K562 (cell line): ENCODE measurements around the gene MICALL2. TPM values are rescaled to one million over a fixed set of nuclear protein-coding genes. Genes with fewer than 3 reads are reported as not detected.
A peak's percentile ranks its signal among the peaks of the same experiment; 100 is the strongest.

ENCODE experiments used
- ATAC-seq: fragments of 200-7000 bp; cut with Tn5 transposase; 3 replicates; pipeline ENCODE4 v1.9.1; 2020; ENCODE audit warnings: moderate library complexity
- BruUV-seq: library from RNA; stranded (reverse); fragments of 400-500 nt; replicated peaks from 2 replicates; lab custom pipeline; 2021; lab: Mats Ljungman, UMichigan
- CTCF ChIA-PET: fragments of 300-600 bp; formaldehyde crosslinking; extraction: SDS; loops from one replicate; lab custom pipeline; 2021; ENCODE audit warnings: low intra/inter-chr PET ratio; lab: Yijun Ruan, JAX
- POLR2A ChIA-PET: fragments of 300-600, 350-650 bp; sonication (Branson Sonifier 250); formaldehyde crosslinking; extraction: SDS; loops from one replicate; lab custom pipeline; 2021; ENCODE audit warnings: antibody characterized with exemption, inconsistent platforms; lab: Yijun Ruan, JAX
- DNase-seq, 4 experiments: peaks; one replicate each; pipeline versions ENCODE4 v3.0.0 to v3.0.0-alpha.2; 2011 to 2018; ENCODE audit warnings: low spot score in 3 of 4, mixed read lengths in 3 of 4; ENCODE audit errors: extremely low read depth in 1 of 4
- FAIRE-seq: peaks from 2 replicates; lab custom pipeline; 2011; peaks lifted over from hg19 to GRCh38; lab: Jason Lieb, UNC
- H2AFZ ChIP-seq: 2 replicates; pipeline ENCODE4 v1.6.0; 2011; ENCODE audit warnings: low read depth, low read length, control low read depth, inconsistent platforms
- H3K27ac ChIP-seq: fragments of 200-600 bp; 3 replicates; pipeline ENCODE4 v1.8.0; 2011; ENCODE audit warnings: low read depth, mild to moderate bottlenecking, control low read depth, inconsistent platforms, low read length, moderate library complexity, mixed read lengths; ENCODE audit errors: extremely low read depth
- H3K27me3 ChIP-seq, 2 experiments: fragments of 300-600 bp in 1 of 2; 2 replicates in 1 of 2; 3 replicates in 1 of 2; pipeline versions ENCODE4 v1.6.0 to v1.8.0; 2011; ENCODE audit warnings: inconsistent platforms in 2 of 2, low read length in 2 of 2, mild to moderate bottlenecking in 1 of 2, mixed read lengths in 1 of 2, moderate library complexity in 1 of 2; ENCODE audit not compliant: control insufficient read depth in 2 of 2, insufficient read depth in 2 of 2
- H3K36me3 ChIP-seq: fragments of 300-600 bp; 3 replicates; pipeline ENCODE4 v1.8.0; 2011; ENCODE audit warnings: mild to moderate bottlenecking, low read length, inconsistent platforms; ENCODE audit not compliant: control insufficient read depth, insufficient read depth
- H3K4me1 ChIP-seq, 2 experiments: fragments of 200-600 bp in 1 of 2; replicated peaks in 1 of 2; 2 replicates in 1 of 2; 3 replicates in 1 of 2; pipeline versions ENCODE4 v1.5.1 to v1.8.0; 2011; ENCODE audit warnings: inconsistent platforms in 2 of 2, low read length in 2 of 2, mild to moderate bottlenecking in 1 of 2, mixed read lengths in 1 of 2, moderate library complexity in 1 of 2; ENCODE audit not compliant: control insufficient read depth in 2 of 2, insufficient read depth in 2 of 2
- H3K4me2 ChIP-seq: 2 replicates; pipeline ENCODE4 v1.6.1; 2011; ENCODE audit warnings: low read length, control low read depth, inconsistent platforms, mixed read lengths; ENCODE audit not compliant: insufficient read depth
- H3K4me3 ChIP-seq: fragments of 200-600 bp; sonication (generic), shearing (Covaris generic); 2 replicates; pipeline ENCODE4 v1.5.1; 2016; ENCODE audit warnings: control low read depth, inconsistent platforms
- H3K79me2 ChIP-seq: fragments of 200-600 bp; 3 replicates; pipeline ENCODE4 v1.8.0; 2011; ENCODE audit warnings: low read length, inconsistent platforms; ENCODE audit not compliant: control insufficient read depth, insufficient read depth
- H3K9ac ChIP-seq, 2 experiments: 2 replicates each; pipeline versions ENCODE4 v1.6.0 to v1.6.1; 2011; ENCODE audit warnings: low read depth in 2 of 2, low read length in 2 of 2, control low read depth in 1 of 2, inconsistent platforms in 1 of 2, mild to moderate bottlenecking in 1 of 2, mixed read lengths in 1 of 2; ENCODE audit not compliant: insufficient read depth in 1 of 2
- H3K9me1 ChIP-seq: one replicate; pipeline ENCODE4 v1.6.0; 2011; ENCODE audit warnings: inconsistent platforms, mild to moderate bottlenecking, low read length, moderate library complexity; ENCODE audit not compliant: control insufficient read depth, insufficient read depth
- H3K9me3 ChIP-seq: replicated peaks from 2 replicates; pipeline ENCODE4 v1.5.1; 2011; ENCODE audit warnings: low read depth, low read length, inconsistent platforms; ENCODE audit not compliant: control insufficient read depth, insufficient read depth
- H4K20me1 ChIP-seq: replicated peaks from 2 replicates; pipeline ENCODE4 v1.6.1; 2011; ENCODE audit warnings: low read length, inconsistent platforms, mixed read lengths; ENCODE audit not compliant: control insufficient read depth, insufficient read depth
- ATF1 ChIP-seq, 2 experiments: fragments of 450-650 bp in 1 of 2; IDR thresholded peaks; 2 replicates each; pipeline ENCODE4 v1.6.1; 2016; ENCODE audit warnings: missing compliant biosample characterization in 1 of 2, missing genetic modification characterization in 1 of 2
- C11orf30 ChIP-seq: fragments of 450-650 bp; IDR thresholded peaks from 2 replicates; pipeline ENCODE4 v1.6.1; 2016; ENCODE audit warnings: low read depth, mild to moderate bottlenecking
- CBX2 ChIP-seq: fragments of 200-600 bp; sonication (generic); IDR thresholded peaks from one replicate; pipeline ENCODE4 v1.6.1; 2012; ENCODE audit warnings: mild to moderate bottlenecking, low read length, inconsistent platforms; ENCODE audit not compliant: insufficient read depth, poor library complexity, severe bottlenecking
- CEBPB ChIP-seq: fragments of 450-650 bp; IDR thresholded peaks from 2 replicates; pipeline ENCODE4 v1.6.1; 2016; ENCODE audit warnings: missing genetic modification characterization, missing compliant biosample characterization
- FOXJ2 ChIP-seq: fragments of 200-800 bp; sonication (Bioruptor generic); IDR thresholded peaks from 2 replicates; pipeline ENCODE4 v1.6.1; 2016; ENCODE audit warnings: missing genetic modification characterization, missing compliant biosample characterization
- GABPB2 ChIP-seq: fragments of 250-450 bp; sonication (Bioruptor Pico); conservative IDR thresholded peaks from 2 replicates; pipeline ENCODE4 v1.5.1; 2021; ENCODE audit warnings: mild to moderate bottlenecking
- GATAD2A ChIP-seq: fragments of 450-650 bp; IDR thresholded peaks from 2 replicates; pipeline ENCODE4 v1.6.1; 2017
- HNRNPH1 ChIP-seq: fragments of 200-400 bp; formaldehyde crosslinking; optimal IDR thresholded peaks from 2 replicates; pipeline ENCODE3; 2017; ENCODE audit warnings: low read depth, mild to moderate bottlenecking, low read length, moderate library complexity
- HOXB6 ChIP-seq: fragments of 250-450 bp; sonication (Bioruptor Pico); IDR thresholded peaks from 2 replicates; pipeline ENCODE4 v1.5.1; 2022; ENCODE audit warnings: mild to moderate bottlenecking, borderline replicate concordance
- RBM39 ChIP-seq: fragments of 200-400 bp; formaldehyde crosslinking; optimal IDR thresholded peaks from 2 replicates; pipeline ENCODE3; 2018; ENCODE audit warnings: low read depth, low read length
- ZNF431 ChIP-seq: sonication (generic); formaldehyde crosslinking; IDR thresholded peaks from 2 replicates; pipeline ENCODE4 v1.8.0; 2022; ENCODE audit warnings: mild to moderate bottlenecking, missing genetic modification reagents
- WGBS: fragments of 100-300 bp; shearing (Covaris generic); methylation state at CpG from one replicate; pipeline ENCODE4 v1.1.6; 2016; ENCODE audit warnings: low coverage, mixed read lengths; ENCODE audit not compliant: insufficient coverage; ENCODE audit errors: missing lambda C conversion rate; 5-methylcytosine and 5-hydroxymethylcytosine counted together
- in situ Hi-C: fragments of 300-500 bp; cut with MboI; formaldehyde crosslinking; loops from 4 replicates; pipeline ENCODE4 v1.15.0; 2018; ENCODE audit warnings: inconsistent platforms, mixed read lengths
- intact Hi-C: fragments of 100-400 bp; cut with micrococcal nuclease; formaldehyde crosslinking; loops from 2 replicates; pipeline ENCODE4 v1.14.2; 2022
- polyA plus RNA-seq, 8 experiments: library from polyadenylated mRNA; depleted of rRNA in 4 of 8; stranded (reverse) in 5 of 8; unstranded in 3 of 8; fragments of >200 nt; fragmentation: Nextera tagmentation in 2 of 8; fragmentation: Illumina TruSeq in 1 of 8; extraction: Ambion mirVana in 2 of 8; extraction: Trizol in 1 of 8; gene quantifications; 2 replicates each; pipeline versions ENCODE4 v1.2.1 to v1.2.3, GENCODE V29; 2011 to 2014; ENCODE audit warnings: inconsistent platforms in 1 of 8, missing spikeins in 1 of 8
- total RNA-seq, 7 experiments: library from RNA; depleted of rRNA in 6 of 7; stranded (reverse); fragments of >200 nt in 6 of 7; fragmentation: Illumina TruSeq in 2 of 7; extraction: Trizol in 2 of 7; gene quantifications; 2 replicates each; pipeline versions ENCODE4 v1.2.1 to v1.2.3, GENCODE V29; 2011 to 2021; ENCODE audit warnings: low replicate concordance in 1 of 7
- TF ChIP-seq, protein P1 (sequence below): sonication (generic); formaldehyde crosslinking; IDR thresholded peaks from 2 replicates; pipeline ENCODE4 v1.8.0; 2022; ENCODE audit warnings: mild to moderate bottlenecking, missing genetic modification reagents

The MICALL2 gene
- total and polyA plus RNA-seq, 9 of the 15 experiments (the other 6 are each of a cell fraction or from before 2014, with no cell fraction given): 1.8 to 103 (median 17.0) TPM

DNA sequence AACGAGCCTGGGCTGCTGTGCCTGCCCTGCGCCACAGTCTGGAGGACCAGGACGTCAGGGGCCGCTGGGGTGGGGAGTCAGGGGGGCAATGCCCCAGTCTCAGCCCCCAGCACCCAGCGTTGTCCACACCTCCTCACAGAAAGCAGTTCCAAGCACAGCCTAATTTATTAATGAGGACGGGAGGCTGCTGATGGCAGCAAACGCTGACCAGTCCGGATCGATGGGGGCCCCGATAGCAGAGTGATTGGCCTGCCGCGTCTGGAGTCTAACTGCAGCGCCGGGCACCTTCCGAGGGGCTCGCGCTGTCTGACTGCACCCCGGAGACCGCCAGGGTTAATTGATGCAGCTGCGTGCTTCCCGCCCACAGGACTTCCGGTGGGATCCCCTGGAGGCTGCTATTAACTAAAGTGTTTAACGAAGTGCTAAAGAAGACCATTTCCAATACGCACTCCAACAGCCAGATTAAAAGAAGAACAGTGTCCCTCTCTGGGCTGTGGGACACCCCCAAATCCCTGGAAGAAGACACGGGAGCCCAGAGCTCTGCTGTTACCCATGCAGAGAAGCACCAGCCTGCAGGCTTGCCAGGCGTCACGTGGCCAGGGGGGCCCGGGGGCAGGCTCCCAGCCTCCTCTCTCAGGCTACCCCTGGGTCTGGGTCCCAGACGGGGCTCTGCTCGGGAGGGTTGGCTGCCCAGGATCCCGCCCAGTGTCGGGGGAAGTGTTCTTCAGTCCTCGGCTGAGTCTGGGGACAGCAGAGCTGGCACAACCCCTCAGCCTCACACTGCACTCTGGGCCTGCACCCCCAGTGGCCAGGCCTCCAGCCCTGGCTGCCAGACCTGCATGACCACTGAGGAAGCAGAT lies 63.8 kb downstream of the MICALL2 start:
- Histone ChIP-seq H3K9me3 (no peaks in the 10 kb centered on the region), H3K79me2 (no peaks in the 10 kb centered on the region), H3K27ac (no peak overlapping the region), H3K9ac (0 out of 4 replicates have a peak overlapping the region, but pooled peaks of 1 of the 2 experiments have one; percentile 33), H3K4me2 (no peak overlapping the region), H3K27me3 (peaks cover 19 to 53% of the 10 kb centered on the region in 2 experiments; a peak in 4 of 5 replicates), H2AFZ (no peak overlapping the region)
- POLR2A ChIA-PET: no interaction called here
- WGBS: 3% methylated on average over 30 of the region's 33 CpGs
- no TSS peak for BruUV-seq
- FAIRE-seq (no peak), DNase-seq (no peak)
- CTCF ChIA-PET: interaction anchor here (0.5 kb wide), 1 partner anchor 56 kb away, joined by 4 read pairs; no protein-coding TSS in a partner anchor
- TF ChIP-seq C11orf30 (no peak), CBX2 (no peak), FOXJ2 (no peak)
- TF ChIP-seq, all 486 proteins: peak for 0
- intact Hi-C loops: no loop called here
- Histone ChIP-seq H3K4me3 (no peak overlapping the region), H3K4me1 (peaks cover 3 to 10% of the 10 kb centered on the region in 2 experiments; a peak in 2 of 5 replicates), H4K20me1 (no peaks in the 10 kb centered on the region), H3K36me3 (no peaks in the 10 kb centered on the region), H3K9me1 (no peaks in the 10 kb centered on the region)
- in situ Hi-C loops: no loop called here
- ATAC-seq: no peak

DNA sequence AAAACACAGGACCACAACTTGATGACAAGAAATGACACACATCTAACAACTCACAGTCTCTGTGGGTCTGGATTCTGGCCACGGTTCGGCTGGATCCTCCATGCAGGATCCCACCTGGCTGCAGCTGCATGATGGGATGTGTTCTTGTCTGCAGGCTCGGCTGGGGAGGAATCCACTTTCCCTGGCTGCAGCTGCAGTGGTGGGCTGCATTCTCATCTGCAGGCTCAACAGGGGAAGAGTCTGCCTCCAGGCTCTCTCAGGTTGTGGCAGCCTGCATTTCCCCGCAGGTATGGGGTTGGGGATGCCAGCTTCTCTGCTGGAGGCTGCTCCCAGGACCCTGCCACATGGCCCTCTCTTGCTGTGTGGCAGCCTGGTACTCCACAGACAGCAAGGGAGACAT lies 64.9 kb downstream of the MICALL2 start:
- ATAC-seq (no peak), DNase-seq (no peak), FAIRE-seq (no peak)
- Histone ChIP-seq H3K79me2 (no peaks in the 10 kb centered on the region), H3K36me3 (no peaks in the 10 kb centered on the region), H3K4me3 (no peak overlapping the region), H3K27ac (no peak overlapping the region), H3K9me1 (no peaks in the 10 kb centered on the region), H4K20me1 (no peaks in the 10 kb centered on the region), H3K9me3 (no peaks in the 10 kb centered on the region), H3K4me2 (no peak overlapping the region), H2AFZ (no peak overlapping the region), H3K4me1 (peaks cover 3 to 10% of the 10 kb centered on the region in 2 experiments; a peak in 2 of 5 replicates), H3K9ac (no peak overlapping the region), H3K27me3 (peaks cover 12 to 44% of the 10 kb centered on the region in 2 experiments; a peak in 4 of 5 replicates)
- ChIA-PET CTCF (no interaction called here), POLR2A (no interaction called here)
- no peak for TF ChIP-seq HOXB6 (CRISPR knock-in tag)
- no peak for TF ChIP-seq C11orf30
- TF ChIP-seq CEBPB (tag): no peak
- TF ChIP-seq, protein P1, sequence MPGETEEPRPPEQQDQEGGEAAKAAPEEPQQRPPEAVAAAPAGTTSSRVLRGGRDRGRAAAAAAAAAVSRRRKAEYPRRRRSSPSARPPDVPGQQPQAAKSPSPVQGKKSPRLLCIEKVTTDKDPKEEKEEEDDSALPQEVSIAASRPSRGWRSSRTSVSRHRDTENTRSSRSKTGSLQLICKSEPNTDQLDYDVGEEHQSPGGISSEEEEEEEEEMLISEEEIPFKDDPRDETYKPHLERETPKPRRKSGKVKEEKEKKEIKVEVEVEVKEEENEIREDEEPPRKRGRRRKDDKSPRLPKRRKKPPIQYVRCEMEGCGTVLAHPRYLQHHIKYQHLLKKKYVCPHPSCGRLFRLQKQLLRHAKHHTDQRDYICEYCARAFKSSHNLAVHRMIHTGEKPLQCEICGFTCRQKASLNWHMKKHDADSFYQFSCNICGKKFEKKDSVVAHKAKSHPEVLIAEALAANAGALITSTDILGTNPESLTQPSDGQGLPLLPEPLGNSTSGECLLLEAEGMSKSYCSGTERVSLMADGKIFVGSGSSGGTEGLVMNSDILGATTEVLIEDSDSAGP: no peak
- no peak for TF ChIP-seq ATF1 (CRISPR knock-in tag; IDR thresholded peaks at IDR 0.05)
- no peak for TF ChIP-seq ATF1 (tag; IDR thresholded peaks at IDR 0.05)
- TF ChIP-seq GATAD2A: no peak
- no peak for TF ChIP-seq HNRNPH1
- TF ChIP-seq RBM39: no peak
- no peak for TF ChIP-seq ZNF431 (CRISPR knock-in tag)
- no peak for TF ChIP-seq GABPB2 (CRISPR knock-in tag)
- 2% methylated on average over 4 of the region's 4 CpGs for WGBS
- in situ Hi-C loops: no loop called here
- no TSS peak for BruUV-seq
- intact Hi-C loops: no loop called here
